ENCODE results near the gene GMCL2.
A peak's percentile ranks its signal among the peaks of the same experiment; 100 is the strongest.

The GMCL2 gene

GRCh38 chr5:178208540-178209227 lies 21.5 kb upstream of the GMCL2 start:
- H3K9me3 ChIP-seq (ENCODE audit: insufficient read depth, low read length, severe bottlenecking), result no peaks in the 10 kb centered on the region
- H3K36me3 ChIP-seq (ENCODE audit: insufficient read depth, low read length), result peaks cover 84% of the 10 kb centered on the region
- no peaks in the 10 kb centered on the region for H3K27me3 ChIP-seq (ENCODE audit: insufficient read depth, low read length, poor library complexity)
- no peak for ATAC-seq (ENCODE audit: insufficient read depth, low read depth)
- H3K4me3 ChIP-seq (ENCODE audit: low read depth in 1 of 2, low read length in 2 of 2), result no peak overlapping the region; a peak in 1 of 4 replicates
- H3K9ac ChIP-seq (ENCODE audit: low read depth, low read length), result no peak overlapping the region
- TF ChIP-seq CTCF (IDR thresholded peaks at IDR 0.05; ENCODE audit: borderline replicate concordance, extremely low read depth, low read length, poor library complexity, severe bottlenecking) (peak; percentile 36), EZH2 (IDR thresholded peaks at IDR 0.05; ENCODE audit: borderline replicate concordance, low read depth, low read length, severe bottlenecking) (no peak)
- no peak overlapping the region for H2AFZ ChIP-seq (ENCODE audit: low read depth, low read length)
- H4K20me1 ChIP-seq (ENCODE audit: insufficient read depth, low read length), result peaks cover 84% of the 10 kb centered on the region
- no peak for DNase-seq
- peaks cover 40% of the 10 kb centered on the region for H3K4me1 ChIP-seq (ENCODE audit: insufficient read depth, low read length)
- no peak overlapping the region for H3K27ac ChIP-seq (ENCODE audit: low read length)
- H3K4me2 ChIP-seq (ENCODE audit: insufficient read depth, low read length), result peak overlapping the region; percentile 83; the same call in 1 of the 2 replicates
- H3K79me2 ChIP-seq (ENCODE audit: insufficient read depth, low read length), result peaks cover 84% of the 10 kb centered on the region

DNA sequence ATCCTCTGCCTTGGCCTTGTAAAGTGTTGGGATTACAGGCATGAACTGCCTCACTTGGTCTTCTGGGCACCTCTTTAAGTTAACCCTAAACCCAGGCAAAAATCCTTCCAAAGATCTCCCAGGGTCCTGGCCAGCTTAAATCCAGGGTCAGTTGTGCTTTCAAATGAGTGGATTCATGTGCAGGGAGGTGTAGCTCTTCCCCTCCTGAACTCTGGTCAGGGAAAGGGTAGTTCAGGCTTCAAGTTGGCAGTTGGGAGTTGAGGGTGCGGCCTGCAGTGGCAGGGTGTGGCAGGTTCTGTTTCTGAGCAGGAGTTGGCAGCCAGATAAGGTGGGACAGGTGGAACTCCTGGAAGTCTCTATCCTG lies 20.7 kb upstream of the GMCL2 start:
- Histone ChIP-seq H3K79me2 (ENCODE audit: insufficient read depth, low read length) (peaks cover 84% of the 10 kb centered on the region), H3K36me3 (ENCODE audit: insufficient read depth, low read length) (peaks cover 76% of the 10 kb centered on the region), H2AFZ (ENCODE audit: low read depth, low read length) (no peak overlapping the region), H3K27me3 (ENCODE audit: insufficient read depth, low read length, poor library complexity) (no peaks in the 10 kb centered on the region), H4K20me1 (ENCODE audit: insufficient read depth, low read length) (peaks cover 77% of the 10 kb centered on the region), H3K9ac (ENCODE audit: low read depth, low read length) (peak overlapping the region; percentile 99; the same call in 1 of the 2 replicates), H3K4me3 (ENCODE audit: low read depth in 1 of 2, low read length in 2 of 2) (peak overlapping the region in 1 of 2 experiments; percentile 65; a peak in 1 of 4 replicates), H3K27ac (ENCODE audit: low read length) (0 out of 2 replicates have a peak overlapping the region, but pooled peaks have one; percentile 5), H3K4me1 (ENCODE audit: insufficient read depth, low read length) (peaks cover 44% of the 10 kb centered on the region), H3K4me2 (ENCODE audit: insufficient read depth, low read length) (peak overlapping the region; percentile 83), H3K9me3 (ENCODE audit: insufficient read depth, low read length, severe bottlenecking) (no peaks in the 10 kb centered on the region)
- DNase-seq (no peak), ATAC-seq (ENCODE audit: insufficient read depth, low read depth) (no peak)
- TF ChIP-seq CTCF (IDR thresholded peaks at IDR 0.05; ENCODE audit: borderline replicate concordance, extremely low read depth, low read length, poor library complexity, severe bottlenecking) (no peak), EZH2 (IDR thresholded peaks at IDR 0.05; ENCODE audit: borderline replicate concordance, low read depth, low read length, severe bottlenecking) (no peak)

GRCh38 chr5:178207183-178207916 lies 20.2 kb upstream of the GMCL2 start:
- 0 out of 2 replicates have a peak overlapping the region, but pooled peaks have one; percentile 5 for H3K27ac ChIP-seq (ENCODE audit: low read length)
- peaks cover 71% of the 10 kb centered on the region for H4K20me1 ChIP-seq (ENCODE audit: insufficient read depth, low read length)
- H2AFZ ChIP-seq (ENCODE audit: low read depth, low read length), result no peak overlapping the region
- no peaks in the 10 kb centered on the region for H3K27me3 ChIP-seq (ENCODE audit: insufficient read depth, low read length, poor library complexity)
- peak overlapping the region; percentile 99; the same call in 1 of the 2 replicates for H3K9ac ChIP-seq (ENCODE audit: low read depth, low read length)
- peaks cover 71% of the 10 kb centered on the region for H3K36me3 ChIP-seq (ENCODE audit: insufficient read depth, low read length)
- peak overlapping the region in 1 of 2 experiments; percentile 65; a peak in 1 of 4 replicates for H3K4me3 ChIP-seq (ENCODE audit: low read depth in 1 of 2, low read length in 2 of 2)
- no peak for TF ChIP-seq EZH2 (IDR thresholded peaks at IDR 0.05; ENCODE audit: borderline replicate concordance, low read depth, low read length, severe bottlenecking)
- no peak for TF ChIP-seq CTCF (IDR thresholded peaks at IDR 0.05; ENCODE audit: borderline replicate concordance, extremely low read depth, low read length, poor library complexity, severe bottlenecking)
- ATAC-seq (ENCODE audit: insufficient read depth, low read depth) (no peak), DNase-seq (no peak)
- peak overlapping the region; percentile 83 for H3K4me2 ChIP-seq (ENCODE audit: insufficient read depth, low read length)
- no peaks in the 10 kb centered on the region for H3K9me3 ChIP-seq (ENCODE audit: insufficient read depth, low read length, severe bottlenecking)
- peaks cover 80% of the 10 kb centered on the region for H3K79me2 ChIP-seq (ENCODE audit: insufficient read depth, low read length)
- peaks cover 47% of the 10 kb centered on the region for H3K4me1 ChIP-seq (ENCODE audit: insufficient read depth, low read length)
